ENCODE data around the gene CAMP. TPM values are rescaled to one million over a fixed set of nuclear protein-coding genes. Genes with fewer than 3 reads are reported as not detected.
"Not testable (repeated sequence)": the region's sequence is repeated elsewhere in the genome, so short reads cannot be mapped to it uniquely, and the experiment has no call there.

CAMP gene
- polyA plus RNA-seq, 1 of the 3 experiments (the other 2 are of a cell fraction), result not detected

- Histone ChIP-seq H3K79me2 (ENCODE audit: insufficient read depth) (no peaks in the 10 kb centered on the region), H3K36me3 (replicated peaks in 1 of 2; ENCODE audit: control insufficient read depth in 1 of 2, insufficient read depth in 2 of 2, low read length in 1 of 2) (peaks cover 3 to 28% of the 10 kb centered on the region in 2 experiments), H3K27me3 (ENCODE audit: insufficient read depth) (no peaks in the 10 kb centered on the region), H3K27ac (ENCODE audit: low read depth in 2 of 2, low read length in 1 of 2) (no peak overlapping the region), H3K9me3 (no peaks in the 10 kb centered on the region), H3K4me3 (ENCODE audit: low read depth in 2 of 2, low read length in 1 of 2) (no peak overlapping the region), H3K9me2 (no peaks in the 10 kb centered on the region), H3F3A (replicated peaks; ENCODE audit: insufficient read depth) (no peaks in the 10 kb centered on the region), H3K4me2 (no peak overlapping the region), H3K9ac (no peak overlapping the region), H4K20me1 (ENCODE audit: insufficient read depth) (no peaks in the 10 kb centered on the region), H2AFZ (ENCODE audit: low read depth) (no peak overlapping the region), H3K4me1 (ENCODE audit: control insufficient read depth in 1 of 2, insufficient read depth in 2 of 2, low read depth in 1 of 2, low read length in 1 of 2) (no peaks in the 10 kb centered on the region; a peak in 1 of 4 replicates)
- no peak for DNase-seq
- ChIA-PET POLR2A (interaction anchor here (1.3 kb wide), 1 partner anchor 131 kb away, joined by 3 read pairs; no protein-coding TSS in a partner anchor), CTCF (interaction anchor here (1.1 to 10.9 kb wide), 6 partner anchors 11 to 164 kb away, joined by 3 to 379 read pairs (median 4); partner anchors contain the start of gene PLXNB1)
- TF ChIP-seq REST (IDR thresholded peaks at IDR 0.05; ENCODE audit: low read depth, low read length) (no peak), EP300 (IDR thresholded peaks at IDR 0.05; ENCODE audit: borderline replicate concordance in 1 of 2, low read depth in 1 of 2, low read length in 1 of 2) (no peak), RFX5 (IDR thresholded peaks at IDR 0.05; ENCODE audit: low read length) (no peak), IRF3 (IDR thresholded peaks at IDR 0.05; ENCODE audit: low read depth, low read length) (no peak), FOXJ3 (CRISPR knock-in tag; IDR thresholded peaks at IDR 0.05) (no peak), SMC3 (IDR thresholded peaks at IDR 0.05; ENCODE audit: low read depth, low read length) (no peak), RAD21 (IDR thresholded peaks at IDR 0.05; ENCODE audit: low read length) (no peak), SIN3A (IDR thresholded peaks at IDR 0.05; ENCODE audit: borderline replicate concordance, low read depth, low read length) (no peak), POLR2AphosphoS5 (IDR thresholded peaks at IDR 0.05; ENCODE audit: low read depth, low read length) (no peak), TCF12 (IDR thresholded peaks at IDR 0.05) (no peak), JUND (IDR thresholded peaks at IDR 0.05) (no peak), EZH2phosphoT487 (IDR thresholded peaks at IDR 0.05; ENCODE audit: borderline replicate concordance, low read depth) (no peak), NFIC (IDR thresholded peaks at IDR 0.05; ENCODE audit: borderline replicate concordance) (no peak), FOSL2 (IDR thresholded peaks at IDR 0.05; ENCODE audit: borderline replicate concordance, low read depth) (no peak), RXRA (IDR thresholded peaks at IDR 0.05; ENCODE audit: borderline replicate concordance, low read depth) (no peak), GATA2 (CRISPR knock-in tag; IDR thresholded peaks at IDR 0.05) (no peak), USF1 (IDR thresholded peaks at IDR 0.05; ENCODE audit: borderline replicate concordance, low read depth) (no peak), GABPA (IDR thresholded peaks at IDR 0.05; ENCODE audit: low read depth) (no peak)
- WGBS (ENCODE audit: low lambda C conversion rate), result 89% methylated on average over 2 of the region's 2 CpGs
These were observed 47.0 kb downstream of the CAMP start for GRCh38 chr3:48270306-48270705.

GRCh38 chr3:48271223-48271622 lies 47.9 kb downstream of the CAMP start:
- CTCF ChIA-PET, result interaction anchor here (0.7 to 10.9 kb wide), 8 partner anchors 13 to 278 kb away, joined by 3 to 379 read pairs (median 4); partner anchors contain the start of gene PLXNB1
- H3K27me3 ChIP-seq (ENCODE audit: insufficient read depth); H3K27ac ChIP-seq (ENCODE audit: low read depth in 2 of 2, low read length in 1 of 2); H3K9me3 ChIP-seq; DNase-seq; H3K79me2 ChIP-seq (ENCODE audit: insufficient read depth); H3K9me2 ChIP-seq; H3F3A ChIP-seq (replicated peaks; ENCODE audit: insufficient read depth); H3K4me1 ChIP-seq (ENCODE audit: control insufficient read depth in 1 of 2, insufficient read depth in 2 of 2, low read depth in 1 of 2, low read length in 1 of 2); H3K9ac ChIP-seq; H2AFZ ChIP-seq (ENCODE audit: low read depth); H4K20me1 ChIP-seq (ENCODE audit: insufficient read depth); H3K4me3 ChIP-seq (ENCODE audit: low read depth in 2 of 2, low read length in 1 of 2); H3K4me2 ChIP-seq: not testable (repeated sequence)
- WGBS (ENCODE audit: low lambda C conversion rate), result 94% methylated on average over 10 of the region's 10 CpGs
- POLR2A ChIA-PET, result interaction anchor here (0.6 to 1.3 kb wide), 2 partner anchors 26 to 130 kb away, joined by 3 read pairs; no protein-coding TSS in a partner anchor
- peaks cover 0 to 22% of the 10 kb centered on the region in 2 experiments for H3K36me3 ChIP-seq (replicated peaks in 1 of 2; ENCODE audit: control insufficient read depth in 1 of 2, insufficient read depth in 2 of 2, low read length in 1 of 2)

All from SK-N-SH (cell line).